Body of pancreas (tissue), 4 donors: Measurements from ENCODE around the gene STK17A.

Source experiments
- CTCF ChIP-seq, 7 experiments: fragments of 450-650 bp in 4 of 7; fragments of 200-600 bp in 3 of 7; sonication (generic) in 3 of 7; IDR thresholded peaks; one replicate each; pipeline ENCODE4 v1.5.1; 2016 to 2019; ENCODE audit warnings: antibody characterized with exemption in 7 of 7
- POLR2A ChIP-seq, 3 donors: fragments of 450-650 bp; IDR thresholded peaks; one replicate each; pipeline ENCODE4 v1.6.1; 2016; ENCODE audit warnings: antibody characterized with exemption in 3 of 3, mild to moderate bottlenecking in 2 of 3

- TF ChIP-seq POLR2A (IDR thresholded peaks at IDR 0.05) (no peak), CTCF (IDR thresholded peaks at IDR 0.05) (no peak)
These were observed 62.9 kb downstream of the STK17A start for GRCh38 chr7:43645699-43646226.
